Right lobe of liver (tissue), 4 donors: Measurements from ENCODE around the gene CCSER1.

Experiments used
- POLR2A ChIP-seq: fragments of 450-650 bp; IDR thresholded peaks from one replicate; pipeline ENCODE4 v1.6.1; 2017; ENCODE audit warnings: antibody characterized with exemption, mild to moderate bottlenecking
- TF ChIP-seq, protein P1 (sequence below), 4 donors: fragments of 200-600 bp in 3 of 4; fragments of 450-650 bp in 1 of 4; IDR thresholded peaks; one replicate each; pipeline versions ENCODE4 v1.5.1 to v1.8.0; 2016 to 2022; ENCODE audit warnings: antibody characterized with exemption in 4 of 4, mild to moderate bottlenecking in 2 of 4
- donor health status: DM: no; HTN: no; CAD: no.
- donor health status: DM: no; HTN: no; CAD: no.
- donor health status: DM: no; HTN: yes; CAD: no.

DNA sequence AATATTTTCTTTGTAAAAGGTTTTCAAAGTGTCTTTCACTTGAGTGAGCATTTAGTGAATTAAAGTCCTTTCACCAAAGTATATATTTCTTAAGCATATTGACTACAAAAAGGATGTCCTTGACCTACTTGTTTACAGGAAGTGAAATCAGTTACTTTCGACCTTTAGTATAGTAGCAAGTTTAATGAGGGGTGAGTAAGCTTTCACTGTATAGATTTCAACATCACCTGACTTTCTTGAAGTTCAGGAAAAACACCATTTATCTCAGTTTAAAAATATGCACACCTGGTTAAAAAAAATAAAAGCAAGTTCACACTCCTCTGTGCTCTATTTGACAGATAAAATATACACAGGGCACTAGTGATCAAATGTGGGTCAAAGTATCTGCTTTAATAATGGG lies 88.1 kb downstream of the CCSER1 start:
- TF ChIP-seq, protein P1, sequence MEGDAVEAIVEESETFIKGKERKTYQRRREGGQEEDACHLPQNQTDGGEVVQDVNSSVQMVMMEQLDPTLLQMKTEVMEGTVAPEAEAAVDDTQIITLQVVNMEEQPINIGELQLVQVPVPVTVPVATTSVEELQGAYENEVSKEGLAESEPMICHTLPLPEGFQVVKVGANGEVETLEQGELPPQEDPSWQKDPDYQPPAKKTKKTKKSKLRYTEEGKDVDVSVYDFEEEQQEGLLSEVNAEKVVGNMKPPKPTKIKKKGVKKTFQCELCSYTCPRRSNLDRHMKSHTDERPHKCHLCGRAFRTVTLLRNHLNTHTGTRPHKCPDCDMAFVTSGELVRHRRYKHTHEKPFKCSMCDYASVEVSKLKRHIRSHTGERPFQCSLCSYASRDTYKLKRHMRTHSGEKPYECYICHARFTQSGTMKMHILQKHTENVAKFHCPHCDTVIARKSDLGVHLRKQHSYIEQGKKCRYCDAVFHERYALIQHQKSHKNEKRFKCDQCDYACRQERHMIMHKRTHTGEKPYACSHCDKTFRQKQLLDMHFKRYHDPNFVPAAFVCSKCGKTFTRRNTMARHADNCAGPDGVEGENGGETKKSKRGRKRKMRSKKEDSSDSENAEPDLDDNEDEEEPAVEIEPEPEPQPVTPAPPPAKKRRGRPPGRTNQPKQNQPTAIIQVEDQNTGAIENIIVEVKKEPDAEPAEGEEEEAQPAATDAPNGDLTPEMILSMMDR (IDR thresholded peaks at IDR 0.05) = no peak
- TF ChIP-seq POLR2A = no peak
